Measurements from ENCODE around the gene DFFB. TPM values are rescaled to one million over a fixed set of nuclear protein-coding genes. Genes with fewer than 3 reads are reported as not detected.

The DFFB gene
- total RNA-seq, 1 experiment from 2014 or later: 9.0 TPM

- RAD21 ChIA-PET (ENCODE audit: low non-redundant PET in 1 of 2, low total read pairs in 2 of 2, uncharacterized antibody in 2 of 2, unreplicated experiment in 2 of 2): no interaction called here
- Histone ChIP-seq H2AFZ (ENCODE audit: low read depth, low read length, poor library complexity, severe bottlenecking) (no peak overlapping the region), H3K9me3 (ENCODE audit: control insufficient read depth in 1 of 2, insufficient read depth in 1 of 2, low read depth in 1 of 2, low read length in 2 of 2) (no peaks in the 10 kb centered on the region), H3K79me2 (ENCODE audit: insufficient read depth, low read length) (no peaks in the 10 kb centered on the region), H3K4me2 (ENCODE audit: low read length) (no peak overlapping the region), H3K9ac (ENCODE audit: low read length) (no peak overlapping the region), H4K20me1 (ENCODE audit: insufficient read depth) (no peaks in the 10 kb centered on the region), H3K36me3 (ENCODE audit: control insufficient read depth in 1 of 2, insufficient read depth in 2 of 2, low read length in 2 of 2) (peaks cover 0 to 3% of the 10 kb centered on the region in 2 experiments; a peak in 2 of 4 replicates), H3K4me3 (replicated peaks in 1 of 2; ENCODE audit: low read depth in 1 of 2, low read length in 2 of 2) (no peak overlapping the region), H3K9me2 (ENCODE audit: insufficient read depth) (no peaks in the 10 kb centered on the region), H3K27ac (ENCODE audit: low read depth, low read length) (no peak overlapping the region), H3K4me1 (ENCODE audit: control insufficient read depth in 1 of 2, insufficient read depth in 2 of 2, low read length in 2 of 2) (no peaks in the 10 kb centered on the region), H3K27me3 (ENCODE audit: insufficient read depth, low read length) (no peaks in the 10 kb centered on the region)
- BruUV-seq (replicated peaks): no TSS peak
- TF ChIP-seq SIN3A (IDR thresholded peaks at IDR 0.05; ENCODE audit: low read depth) (no peak), REST (IDR thresholded peaks at IDR 0.05; ENCODE audit: low read depth) (no peak), RAD21 (IDR thresholded peaks at IDR 0.05; ENCODE audit: low read depth) (no peak), EGR1 (IDR thresholded peaks at IDR 0.05; ENCODE audit: low read depth) (no peak), CEBPB (IDR thresholded peaks at IDR 0.05; ENCODE audit: low read depth) (no peak), FOSL1 (IDR thresholded peaks at IDR 0.05; ENCODE audit: low read depth) (no peak), SP1 (IDR thresholded peaks at IDR 0.05; ENCODE audit: low read depth) (no peak), CBX3 (IDR thresholded peaks at IDR 0.05; ENCODE audit: low read depth) (no peak), YY1 (IDR thresholded peaks at IDR 0.05; ENCODE audit: extremely low read depth, insufficient replicate concordance, low read depth, low read length) (no peak), JUND (IDR thresholded peaks at IDR 0.05) (no peak), EZH2 (IDR thresholded peaks at IDR 0.05) (no peak), EZH2phosphoT487 (IDR thresholded peaks at IDR 0.05; ENCODE audit: borderline replicate concordance) (no peak), ATF3 (IDR thresholded peaks at IDR 0.05) (no peak), ELF1 (IDR thresholded peaks at IDR 0.05; ENCODE audit: borderline replicate concordance, low read depth) (no peak), ZFX (IDR thresholded peaks at IDR 0.05) (no peak), POLR2AphosphoS5 (IDR thresholded peaks at IDR 0.05; ENCODE audit: low read depth, low read length) (no peak), MAX (IDR thresholded peaks at IDR 0.05) (no peak)
- DNase-seq (ENCODE audit: low read depth, low spot score): no peak
- intact Hi-C loops (cut with micrococcal nuclease): no loop called here
- CTCF ChIA-PET: no interaction called here
- ATAC-seq: no peak
- POLR2A ChIA-PET: no interaction called here
Measured at GRCh38 chr1:3824650-3825049, 32.6 kb upstream of the DFFB start.
